GM12892 (cell line): ENCODE measurements around the gene ENPP5.

Experiments
- POLR2A ChIP-seq: IDR thresholded peaks from 2 replicates; pipeline ENCODE4 v1.6.1; 2011; ENCODE audit warnings: low read depth, low read length, control low read depth
- POLR2AphosphoS5 ChIP-seq: IDR thresholded peaks from 2 replicates; pipeline ENCODE4 v1.6.1; 2011; ENCODE audit warnings: low read depth, low read length, control low read depth

DNA sequence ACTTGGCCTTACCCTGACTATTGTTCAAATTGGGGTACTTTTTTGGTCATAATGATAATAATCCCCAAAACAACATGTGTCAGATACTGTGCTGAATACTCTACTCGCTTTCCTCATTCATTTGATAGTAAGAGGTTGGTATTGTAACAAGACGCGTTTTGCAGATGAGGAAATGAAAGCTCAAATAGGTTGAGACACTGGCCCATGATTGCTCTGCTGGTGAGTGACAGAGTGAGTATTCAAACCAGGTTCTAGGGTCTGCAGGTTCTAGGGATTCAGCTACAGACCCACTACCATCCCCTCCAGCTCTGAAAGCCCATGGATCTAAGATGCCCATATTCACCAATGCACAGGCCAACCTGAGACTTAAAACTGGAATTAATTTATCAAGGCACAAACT lies 42.3 kb downstream of the ENPP5 start:
- TF ChIP-seq POLR2AphosphoS5 (no peak), POLR2A (no peak)
